Fibroblast of pulmonary artery (primary cell): Measurements from ENCODE around the gene HIPK2.

Source experiments
- DNase-seq: peaks from one replicate; pipeline ENCODE4 v3.0.0-alpha.2; 2010; ENCODE audit warnings: low read depth
- H3K4me3 ChIP-seq: replicated peaks from 2 replicates; pipeline ENCODE4 v1.5.1; 2011; ENCODE audit warnings: low read depth, mild to moderate bottlenecking, control low read depth, low read length, moderate library complexity
- CTCF ChIP-seq: IDR thresholded peaks from 2 replicates; pipeline ENCODE4 v1.5.1; 2011; ENCODE audit warnings: mild to moderate bottlenecking, control low read depth, low read length, inconsistent platforms; ENCODE audit errors: missing control alignments

The HIPK2 gene

GRCh38 chr7:139597028-139597427, 180.8 kb downstream of the HIPK2 start:
- H3K4me3 ChIP-seq = no peak overlapping the region
- no peak for DNase-seq
- TF ChIP-seq CTCF = no peak

- DNase-seq = no peak
- no peak overlapping the region for H3K4me3 ChIP-seq
- TF ChIP-seq CTCF = no peak
Observed at GRCh38 chr7:139596626-139597025, 181.2 kb downstream of the HIPK2 start.

- no peak for DNase-seq
- no peak overlapping the region for H3K4me3 ChIP-seq
- no peak for TF ChIP-seq CTCF
Observed at GRCh38 chr7:139595806-139596205, 182.0 kb downstream of the HIPK2 start.

GRCh38 chr7:139594911-139595476, 182.8 kb downstream of the HIPK2 start:
- no peak for TF ChIP-seq CTCF
- DNase-seq = no peak
- no peak overlapping the region for H3K4me3 ChIP-seq

GRCh38 chr7:139594090-139594489, 183.7 kb downstream of the HIPK2 start:
- TF ChIP-seq CTCF = no peak
- no peak overlapping the region for H3K4me3 ChIP-seq
- no peak for DNase-seq

- DNase-seq = no peak
- no peak overlapping the region for H3K4me3 ChIP-seq
- no peak for TF ChIP-seq CTCF
Observed at GRCh38 chr7:139592801-139593461, 184.9 kb downstream of the HIPK2 start.
